AG04450 (cell line): ENCODE results near the gene CRX. TPM values are rescaled to one million over a fixed set of nuclear protein-coding genes. Genes with fewer than 3 reads are reported as not detected.
"Not testable (repeated sequence)": the region's sequence is repeated elsewhere in the genome, so short reads cannot be mapped to it uniquely, and the experiment has no call there.

ENCODE experiments used
- CTCF ChIA-PET: fragments of 300-600, 350-600 bp; formaldehyde crosslinking; extraction: SDS; loops from one replicate; lab custom pipeline; 2022; ENCODE audit warnings: antibody characterized with exemption, inconsistent platforms; lab: Charles Lee
- POLR2A ChIA-PET: fragments of 350-600 bp; formaldehyde crosslinking; extraction: SDS; loops from one replicate; lab custom pipeline; 2021; ENCODE audit warnings: antibody characterized with exemption, inconsistent platforms; lab: Yijun Ruan, JAX
- DNase-seq: peaks from one replicate; pipeline ENCODE4 v3.0.0-alpha.2; 2011; ENCODE audit warnings: low read depth, low spot score
- H3K27ac ChIP-seq: one replicate; pipeline ENCODE4 v1.5.1; 2012; ENCODE audit warnings: low read depth, low read length, control low read depth
- H3K27me3 ChIP-seq: one replicate; pipeline ENCODE4 v1.6.0; 2012; ENCODE audit warnings: low read length; ENCODE audit not compliant: control insufficient read depth, insufficient read depth
- H3K4me3 ChIP-seq: 2 replicates; pipeline ENCODE4 v1.5.1; 2011; ENCODE audit warnings: mild to moderate bottlenecking, low read depth, low read length, control low read depth
- H3K9me3 ChIP-seq: 2 replicates; pipeline ENCODE4 v1.5.1; 2012; ENCODE audit warnings: low read length; ENCODE audit not compliant: control insufficient read depth, insufficient read depth
- CTCF ChIP-seq: IDR thresholded peaks from 2 replicates; pipeline ENCODE4 v1.5.1; 2011; ENCODE audit warnings: low read depth, low read length, control low read depth, inconsistent platforms
- polyA plus RNA-seq: library from polyadenylated mRNA; depleted of rRNA; stranded (reverse); fragments of >200 nt; gene quantifications from 2 replicates; pipeline ENCODE4 v1.2.3, GENCODE V29; 2011

The CRX gene
- polyA plus RNA-seq, 1 experiment, result not detected

GRCh38 chr19:47805313-47805712 is 16.4 kb upstream of the CRX start:
- POLR2A ChIA-PET, result interaction anchor here (0.6 kb wide), 1 partner anchor 89 kb away, joined by 4 read pairs; no protein-coding TSS in a partner anchor
- H3K4me3 ChIP-seq, result no peak overlapping the region
- CTCF ChIA-PET, result no interaction called here
- no peak overlapping the region for H3K27ac ChIP-seq
- peaks cover 14% of the 10 kb centered on the region for H3K9me3 ChIP-seq
- TF ChIP-seq CTCF, result no peak
- H3K27me3 ChIP-seq, result peaks cover 2% of the 10 kb centered on the region
- DNase-seq, result no peak

- ChIA-PET POLR2A (no interaction called here), CTCF (interaction anchor here (1.3 kb wide), 1 partner anchor 63 kb away, joined by 3 read pairs; no protein-coding TSS in a partner anchor)
- H3K4me3 ChIP-seq, result no peak overlapping the region
- peaks cover 2% of the 10 kb centered on the region for H3K27me3 ChIP-seq
- no peak overlapping the region for H3K27ac ChIP-seq
- H3K9me3 ChIP-seq, result peaks cover 11% of the 10 kb centered on the region
- no peak for DNase-seq
- no peak for TF ChIP-seq CTCF
Measured at GRCh38 chr19:47806435-47806834, 15.3 kb upstream of the CRX start.

GRCh38 chr19:47813304-47813994 is 8.3 kb upstream of the CRX start:
- Histone ChIP-seq H3K27ac (no peak overlapping the region), H3K27me3 (no peaks in the 10 kb centered on the region), H3K4me3 (no peak overlapping the region), H3K9me3 (no peaks in the 10 kb centered on the region)
- no peak for DNase-seq
- POLR2A ChIA-PET, result no interaction called here
- CTCF ChIA-PET, result no interaction called here
- TF ChIP-seq CTCF, result peak; percentile 49

- H3K27ac ChIP-seq, result no peak overlapping the region
- H3K27me3 ChIP-seq, result no peaks in the 10 kb centered on the region
- H3K4me3 ChIP-seq, result no peak overlapping the region
- POLR2A ChIA-PET, result no interaction called here
- CTCF ChIA-PET, result interaction anchor here (0.7 to 1.2 kb wide), 5 partner anchors 13 to 1692 kb away, joined by 3 to 7 read pairs (median 3); no protein-coding TSS in a partner anchor
- TF ChIP-seq CTCF, result no peak
- no peaks in the 10 kb centered on the region for H3K9me3 ChIP-seq
- DNase-seq, result no peak
Measured at GRCh38 chr19:47813995-47814328, 7.8 kb upstream of the CRX start.

- H3K9me3 ChIP-seq, POLR2A ChIA-PET, DNase-seq, H3K27ac ChIP-seq, H3K4me3 ChIP-seq: not testable (repeated sequence)
- CTCF ChIA-PET, result interaction anchor here (2.1 kb wide), 1 partner anchor 47 kb away, joined by 4 read pairs; no protein-coding TSS in a partner anchor
- peaks cover 19% of the 10 kb centered on the region for H3K27me3 ChIP-seq
Measured at GRCh38 chr19:47816270-47816669, 5.5 kb upstream of the CRX start.

GRCh38 chr19:47818221-47818620 is 3.5 kb upstream of the CRX start:
- H3K9me3 ChIP-seq, H3K27ac ChIP-seq, CTCF ChIA-PET, H3K4me3 ChIP-seq, POLR2A ChIA-PET, DNase-seq: not testable (repeated sequence)
- peaks cover 29% of the 10 kb centered on the region for H3K27me3 ChIP-seq
